ENCODE data around the gene NSL1.

DNA sequence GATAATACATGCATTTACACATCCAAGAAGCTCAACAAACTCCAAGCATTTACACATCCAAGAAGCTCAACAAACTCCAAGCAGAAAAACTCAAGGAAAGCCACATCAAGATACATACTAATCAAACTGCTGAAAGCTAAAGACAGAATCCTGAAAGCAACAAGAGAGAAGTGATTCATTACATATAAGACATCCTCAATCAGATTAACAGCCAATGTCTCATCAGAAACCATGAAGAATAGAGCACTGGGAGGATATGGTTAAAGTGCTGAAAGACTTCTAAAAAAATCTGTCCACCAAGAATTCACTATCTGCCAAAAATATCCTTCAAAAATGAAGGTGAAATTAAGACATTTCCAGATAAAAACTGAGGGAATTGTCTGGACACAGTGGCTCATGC is 46.3 kb downstream of the NSL1 start:
- TF ChIP-seq, protein P1, sequence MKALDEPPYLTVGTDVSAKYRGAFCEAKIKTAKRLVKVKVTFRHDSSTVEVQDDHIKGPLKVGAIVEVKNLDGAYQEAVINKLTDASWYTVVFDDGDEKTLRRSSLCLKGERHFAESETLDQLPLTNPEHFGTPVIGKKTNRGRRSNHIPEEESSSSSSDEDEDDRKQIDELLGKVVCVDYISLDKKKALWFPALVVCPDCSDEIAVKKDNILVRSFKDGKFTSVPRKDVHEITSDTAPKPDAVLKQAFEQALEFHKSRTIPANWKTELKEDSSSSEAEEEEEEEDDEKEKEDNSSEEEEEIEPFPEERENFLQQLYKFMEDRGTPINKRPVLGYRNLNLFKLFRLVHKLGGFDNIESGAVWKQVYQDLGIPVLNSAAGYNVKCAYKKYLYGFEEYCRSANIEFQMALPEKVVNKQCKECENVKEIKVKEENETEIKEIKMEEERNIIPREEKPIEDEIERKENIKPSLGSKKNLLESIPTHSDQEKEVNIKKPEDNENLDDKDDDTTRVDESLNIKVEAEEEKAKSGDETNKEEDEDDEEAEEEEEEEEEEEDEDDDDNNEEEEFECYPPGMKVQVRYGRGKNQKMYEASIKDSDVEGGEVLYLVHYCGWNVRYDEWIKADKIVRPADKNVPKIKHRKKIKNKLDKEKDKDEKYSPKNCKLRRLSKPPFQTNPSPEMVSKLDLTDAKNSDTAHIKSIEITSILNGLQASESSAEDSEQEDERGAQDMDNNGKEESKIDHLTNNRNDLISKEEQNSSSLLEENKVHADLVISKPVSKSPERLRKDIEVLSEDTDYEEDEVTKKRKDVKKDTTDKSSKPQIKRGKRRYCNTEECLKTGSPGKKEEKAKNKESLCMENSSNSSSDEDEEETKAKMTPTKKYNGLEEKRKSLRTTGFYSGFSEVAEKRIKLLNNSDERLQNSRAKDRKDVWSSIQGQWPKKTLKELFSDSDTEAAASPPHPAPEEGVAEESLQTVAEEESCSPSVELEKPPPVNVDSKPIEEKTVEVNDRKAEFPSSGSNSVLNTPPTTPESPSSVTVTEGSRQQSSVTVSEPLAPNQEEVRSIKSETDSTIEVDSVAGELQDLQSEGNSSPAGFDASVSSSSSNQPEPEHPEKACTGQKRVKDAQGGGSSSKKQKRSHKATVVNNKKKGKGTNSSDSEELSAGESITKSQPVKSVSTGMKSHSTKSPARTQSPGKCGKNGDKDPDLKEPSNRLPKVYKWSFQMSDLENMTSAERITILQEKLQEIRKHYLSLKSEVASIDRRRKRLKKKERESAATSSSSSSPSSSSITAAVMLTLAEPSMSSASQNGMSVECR (CRISPR knock-in tag; IDR thresholded peaks at IDR 0.05), result no peak
- TF ChIP-seq DNMT1 (IDR thresholded peaks at IDR 0.05) (no peak), SNRNP70 (optimal IDR thresholded peaks at IDR 0.05; ENCODE audit: low read depth, low read length) (no peak), SP2 (IDR thresholded peaks at IDR 0.05; ENCODE audit: extremely low read depth, low read depth, low read length, poor library complexity, severe bottlenecking) (no peak), MYC (IDR thresholded peaks at IDR 0.05; ENCODE audit: low read depth, low read length) (no peak), MYC (CRISPR knock-in tag; IDR thresholded peaks at IDR 0.05; ENCODE audit: borderline replicate concordance, low read depth) (no peak), EZH2 (IDR thresholded peaks at IDR 0.05; ENCODE audit: borderline replicate concordance, low read depth, low read length) (no peak), TOE1 (IDR thresholded peaks at IDR 0.05; ENCODE audit: borderline replicate concordance) (no peak), TOE1 (CRISPR knock-in tag; IDR thresholded peaks at IDR 0.05; ENCODE audit: borderline replicate concordance, low read depth) (no peak), NFIC (IDR thresholded peaks at IDR 0.05) (no peak), ARID2 (IDR thresholded peaks at IDR 0.05) (no peak)
- TF ChIP-seq, protein P2, sequence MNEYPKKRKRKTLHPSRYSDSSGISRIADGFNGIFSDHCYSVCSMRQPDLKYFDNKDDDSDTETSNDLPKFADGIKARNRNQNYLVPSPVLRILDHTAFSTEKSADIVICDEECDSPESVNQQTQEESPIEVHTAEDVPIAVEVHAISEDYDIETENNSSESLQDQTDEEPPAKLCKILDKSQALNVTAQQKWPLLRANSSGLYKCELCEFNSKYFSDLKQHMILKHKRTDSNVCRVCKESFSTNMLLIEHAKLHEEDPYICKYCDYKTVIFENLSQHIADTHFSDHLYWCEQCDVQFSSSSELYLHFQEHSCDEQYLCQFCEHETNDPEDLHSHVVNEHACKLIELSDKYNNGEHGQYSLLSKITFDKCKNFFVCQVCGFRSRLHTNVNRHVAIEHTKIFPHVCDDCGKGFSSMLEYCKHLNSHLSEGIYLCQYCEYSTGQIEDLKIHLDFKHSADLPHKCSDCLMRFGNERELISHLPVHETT (CRISPR knock-in tag; conservative IDR thresholded peaks at IDR 0.05 in 1 of 2, IDR thresholded peaks at IDR 0.05 in 1 of 2), result no peak
- TF ChIP-seq, protein P3, sequence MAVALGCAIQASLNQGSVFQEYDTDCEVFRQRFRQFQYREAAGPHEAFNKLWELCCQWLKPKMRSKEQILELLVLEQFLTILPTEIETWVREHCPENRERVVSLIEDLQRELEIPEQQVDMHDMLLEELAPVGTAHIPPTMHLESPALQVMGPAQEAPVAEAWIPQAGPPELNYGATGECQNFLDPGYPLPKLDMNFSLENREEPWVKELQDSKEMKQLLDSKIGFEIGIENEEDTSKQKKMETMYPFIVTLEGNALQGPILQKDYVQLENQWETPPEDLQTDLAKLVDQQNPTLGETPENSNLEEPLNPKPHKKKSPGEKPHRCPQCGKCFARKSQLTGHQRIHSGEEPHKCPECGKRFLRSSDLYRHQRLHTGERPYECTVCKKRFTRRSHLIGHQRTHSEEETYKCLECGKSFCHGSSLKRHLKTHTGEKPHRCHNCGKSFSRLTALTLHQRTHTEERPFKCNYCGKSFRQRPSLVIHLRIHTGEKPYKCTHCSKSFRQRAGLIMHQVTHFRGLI (CRISPR knock-in tag; IDR thresholded peaks at IDR 0.05), result no peak
- TF ChIP-seq, protein P4, sequence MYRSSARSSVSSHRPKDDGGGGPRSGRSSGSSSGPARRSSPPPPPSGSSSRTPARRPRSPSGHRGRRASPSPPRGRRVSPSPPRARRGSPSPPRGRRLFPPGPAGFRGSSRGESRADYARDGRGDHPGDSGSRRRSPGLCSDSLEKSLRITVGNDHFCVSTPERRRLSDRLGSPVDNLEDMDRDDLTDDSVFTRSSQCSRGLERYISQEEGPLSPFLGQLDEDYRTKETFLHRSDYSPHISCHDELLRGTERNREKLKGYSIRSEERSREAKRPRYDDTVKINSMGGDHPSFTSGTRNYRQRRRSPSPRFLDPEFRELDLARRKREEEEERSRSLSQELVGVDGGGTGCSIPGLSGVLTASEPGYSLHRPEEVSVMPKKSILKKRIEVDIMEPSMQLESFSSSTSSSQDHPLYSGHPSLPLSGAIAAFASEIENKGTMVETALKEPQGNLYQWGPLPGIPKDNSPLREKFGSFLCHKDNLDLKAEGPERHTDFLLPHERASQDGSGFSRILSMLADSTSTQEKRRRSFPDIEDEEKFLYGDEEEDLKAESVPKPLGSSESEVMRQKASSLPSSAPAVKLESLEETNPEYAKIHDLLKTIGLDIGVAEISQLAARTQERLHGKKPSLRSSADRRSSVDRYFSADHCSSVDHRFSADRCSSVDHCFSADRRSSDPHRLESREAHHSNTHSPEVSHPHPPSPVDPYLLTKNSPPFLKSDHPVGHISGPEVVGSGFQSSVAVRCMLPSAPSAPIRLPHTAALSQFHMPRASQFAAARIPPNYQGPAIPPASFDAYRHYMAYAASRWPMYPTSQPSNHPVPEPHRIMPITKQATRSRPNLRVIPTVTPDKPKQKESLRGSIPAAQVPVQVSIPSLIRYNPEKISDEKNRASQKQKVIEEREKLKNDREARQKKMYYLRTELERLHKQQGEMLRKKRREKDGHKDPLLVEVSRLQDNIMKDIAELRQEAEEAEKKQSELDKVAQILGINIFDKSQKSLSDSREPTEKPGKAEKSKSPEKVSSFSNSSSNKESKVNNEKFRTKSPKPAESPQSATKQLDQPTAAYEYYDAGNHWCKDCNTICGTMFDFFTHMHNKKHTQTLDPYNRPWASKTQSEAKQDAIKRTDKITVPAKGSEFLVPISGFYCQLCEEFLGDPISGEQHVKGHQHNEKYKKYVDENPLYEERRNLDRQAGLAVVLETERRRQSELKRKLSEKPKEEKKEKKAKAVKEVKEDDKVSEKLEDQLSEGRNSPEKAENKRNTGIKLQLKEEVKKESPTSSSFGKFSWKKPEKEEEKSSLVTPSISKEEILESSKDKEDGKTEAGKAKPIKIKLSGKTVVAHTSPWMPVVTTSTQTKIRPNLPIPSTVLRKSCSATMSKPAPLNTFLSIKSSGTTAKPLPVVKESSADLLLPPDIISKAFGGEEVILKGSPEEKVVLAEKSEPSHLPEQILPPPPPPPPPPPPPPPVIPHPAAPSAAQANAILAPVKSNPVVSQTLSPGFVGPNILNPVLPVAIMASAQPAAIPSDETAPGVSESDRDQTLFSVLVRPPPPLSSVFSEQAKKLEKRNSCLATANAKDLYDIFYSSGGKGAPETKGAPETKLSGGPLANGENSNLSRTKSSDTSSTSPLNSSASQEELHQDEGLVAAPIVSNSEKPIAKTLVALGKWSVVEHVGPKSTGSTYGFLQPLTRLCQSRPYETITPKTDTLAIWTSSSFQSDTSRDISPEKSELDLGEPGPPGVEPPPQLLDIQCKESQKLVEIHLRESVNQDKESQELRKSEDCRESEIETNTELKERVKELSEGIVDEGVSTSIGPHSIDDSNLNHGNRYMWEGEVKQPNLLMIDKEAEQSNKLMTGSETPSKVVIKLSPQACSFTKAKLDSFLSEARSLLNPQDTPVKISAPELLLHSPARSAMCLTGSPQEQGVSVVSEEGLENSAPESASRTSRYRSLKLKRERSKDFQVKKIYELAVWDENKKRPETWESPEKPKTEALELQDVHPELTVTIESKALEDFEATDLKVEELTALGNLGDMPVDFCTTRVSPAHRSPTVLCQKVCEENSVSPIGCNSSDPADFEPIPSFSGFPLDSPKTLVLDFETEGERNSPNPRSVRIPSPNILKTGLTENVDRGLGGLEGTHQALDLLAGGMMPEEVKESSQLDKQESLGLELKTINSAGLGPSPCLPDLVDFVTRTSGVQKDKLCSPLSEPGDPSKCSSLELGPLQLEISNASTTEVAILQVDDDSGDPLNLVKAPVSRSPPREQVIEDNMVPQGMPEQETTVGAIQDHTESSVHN (IDR thresholded peaks at IDR 0.05; ENCODE audit: borderline replicate concordance in 1 of 2, low read depth in 1 of 2), result no peak
- TF ChIP-seq, protein P5, sequence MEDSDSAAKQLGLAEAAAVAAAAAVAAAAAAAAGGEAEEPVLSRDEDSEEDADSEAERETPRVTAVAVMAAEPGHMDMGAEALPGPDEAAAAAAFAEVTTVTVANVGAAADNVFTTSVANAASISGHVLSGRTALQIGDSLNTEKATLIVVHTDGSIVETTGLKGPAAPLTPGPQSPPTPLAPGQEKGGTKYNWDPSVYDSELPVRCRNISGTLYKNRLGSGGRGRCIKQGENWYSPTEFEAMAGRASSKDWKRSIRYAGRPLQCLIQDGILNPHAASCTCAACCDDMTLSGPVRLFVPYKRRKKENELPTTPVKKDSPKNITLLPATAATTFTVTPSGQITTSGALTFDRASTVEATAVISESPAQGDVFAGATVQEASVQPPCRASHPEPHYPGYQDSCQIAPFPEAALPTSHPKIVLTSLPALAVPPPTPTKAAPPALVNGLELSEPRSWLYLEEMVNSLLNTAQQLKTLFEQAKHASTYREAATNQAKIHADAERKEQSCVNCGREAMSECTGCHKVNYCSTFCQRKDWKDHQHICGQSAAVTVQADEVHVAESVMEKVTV (CRISPR knock-in tag; IDR thresholded peaks at IDR 0.05), result no peak

Data from K562 (cell line).